Stimulated activated memory B cell treated with anti-CD40 and anti-IgM and Interleukin-4, amounts not matched to agents 10 μg/mL and 1 μg/mL and 100 μg/mL, for 72 hours (primary cell): ENCODE measurements around the gene TNIK.
A peak's percentile ranks its signal among the peaks of the same experiment; 100 is the strongest.

ENCODE experiments used
- ATAC-seq: fragments of 150-1000 bp; cut with Tn5 transposase; 2 replicates; pipeline ENCODE4 v1.10.0; 2021
- H3K27ac Mint-ChIP-seq: one replicate; pipeline ENCODE4 v1.8.0; 2022; ENCODE audit warnings: mild to moderate bottlenecking, mixed read lengths
- H3K27me3 Mint-ChIP-seq: one replicate; pipeline ENCODE4 v1.8.0; 2022; ENCODE audit warnings: mixed read lengths
- H3K36me3 Mint-ChIP-seq: one replicate; pipeline ENCODE4 v1.8.0; 2022; ENCODE audit warnings: mixed read lengths
- H3K4me1 Mint-ChIP-seq: one replicate; pipeline ENCODE4 v1.8.0; 2022; ENCODE audit warnings: mixed read lengths
- H3K4me3 Mint-ChIP-seq: one replicate; pipeline ENCODE4 v1.8.0; 2022; ENCODE audit warnings: mild to moderate bottlenecking, moderate library complexity, mixed read lengths
- H3K9me3 Mint-ChIP-seq: one replicate; pipeline ENCODE4 v1.8.0; 2022; ENCODE audit warnings: mixed read lengths

TNIK gene

DNA sequence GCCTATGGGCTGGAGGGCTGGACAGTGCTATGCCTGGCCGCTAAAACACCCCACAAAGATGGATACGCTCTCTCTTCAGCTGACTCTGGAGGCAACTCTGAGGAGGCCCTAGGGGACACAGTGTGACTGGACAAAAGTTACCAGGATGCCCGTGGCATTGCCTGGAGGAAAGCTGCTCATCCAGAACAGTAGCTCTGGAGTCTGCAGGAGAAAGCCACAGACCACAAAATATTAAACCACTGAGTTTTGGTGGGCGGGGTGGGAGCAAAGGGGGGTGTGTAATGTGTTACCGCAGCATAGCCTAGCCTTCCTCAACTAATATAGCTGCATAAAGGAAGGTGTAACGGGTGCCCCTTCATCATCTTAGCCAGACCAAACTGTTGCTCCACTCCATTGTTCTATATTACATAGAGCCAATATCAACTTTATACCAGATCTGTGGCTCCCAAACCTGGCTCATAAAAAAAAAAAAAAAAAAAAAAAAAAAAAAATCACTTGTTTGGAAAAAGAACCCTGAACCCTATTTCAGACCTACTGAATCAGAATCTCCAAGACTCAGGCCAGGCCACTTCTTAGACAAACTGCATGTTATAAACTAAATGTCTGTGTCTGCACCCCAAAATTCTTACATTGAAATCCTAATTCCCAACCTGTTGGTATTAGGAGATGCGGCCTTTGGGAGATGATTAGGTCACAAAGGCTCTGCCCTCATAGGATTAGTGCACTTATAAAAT is 132.6 kb downstream of the TNIK start:
- Mint-ChIP-seq H3K36me3 (no peaks in the 10 kb centered on the region), H3K4me1 (peaks cover 5% of the 10 kb centered on the region), H3K27me3 (no peaks in the 10 kb centered on the region), H3K4me3 (no peak overlapping the region), H3K27ac (no peak overlapping the region), H3K9me3 (no peaks in the 10 kb centered on the region)
- no peak for ATAC-seq

DNA sequence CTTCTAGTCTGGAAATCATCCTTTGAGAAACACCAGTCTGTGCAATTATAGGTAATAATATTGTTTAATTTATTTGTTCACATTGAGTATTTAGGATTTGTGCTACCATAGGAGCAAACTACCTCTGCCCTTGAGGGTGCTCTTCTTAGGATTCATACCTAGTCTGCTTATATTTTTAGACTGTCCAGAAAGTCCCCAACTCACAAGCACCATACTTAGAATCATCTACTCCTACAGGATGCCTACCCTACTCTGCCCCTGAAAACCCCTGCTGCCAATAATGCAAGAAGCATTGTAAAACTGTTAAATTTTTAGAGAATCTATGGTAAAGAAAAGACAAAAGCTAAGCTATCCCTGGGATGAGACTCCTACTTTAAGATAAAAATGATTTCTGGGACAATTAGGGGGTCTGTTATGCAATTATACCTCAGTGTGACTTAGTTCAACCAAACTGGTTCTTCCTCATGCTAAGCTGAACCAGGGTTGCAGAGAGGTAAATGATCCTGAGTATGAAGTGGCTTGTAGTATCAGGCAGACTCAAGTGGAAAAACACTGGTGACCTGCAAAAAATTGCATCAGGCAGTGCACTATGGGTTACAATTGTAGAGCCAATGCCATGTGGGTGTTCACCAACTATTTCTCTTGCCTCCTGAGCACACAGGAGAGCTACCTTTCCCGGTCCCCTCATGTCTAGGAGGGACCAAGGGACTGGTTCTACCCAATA is 133.3 kb downstream of the TNIK start:
- Mint-ChIP-seq H3K9me3 (no peaks in the 10 kb centered on the region), H3K4me3 (no peak overlapping the region), H3K27ac (no peak overlapping the region), H3K36me3 (no peaks in the 10 kb centered on the region), H3K27me3 (no peaks in the 10 kb centered on the region), H3K4me1 (peaks cover 5% of the 10 kb centered on the region)
- ATAC-seq: peak; percentile 20

DNA sequence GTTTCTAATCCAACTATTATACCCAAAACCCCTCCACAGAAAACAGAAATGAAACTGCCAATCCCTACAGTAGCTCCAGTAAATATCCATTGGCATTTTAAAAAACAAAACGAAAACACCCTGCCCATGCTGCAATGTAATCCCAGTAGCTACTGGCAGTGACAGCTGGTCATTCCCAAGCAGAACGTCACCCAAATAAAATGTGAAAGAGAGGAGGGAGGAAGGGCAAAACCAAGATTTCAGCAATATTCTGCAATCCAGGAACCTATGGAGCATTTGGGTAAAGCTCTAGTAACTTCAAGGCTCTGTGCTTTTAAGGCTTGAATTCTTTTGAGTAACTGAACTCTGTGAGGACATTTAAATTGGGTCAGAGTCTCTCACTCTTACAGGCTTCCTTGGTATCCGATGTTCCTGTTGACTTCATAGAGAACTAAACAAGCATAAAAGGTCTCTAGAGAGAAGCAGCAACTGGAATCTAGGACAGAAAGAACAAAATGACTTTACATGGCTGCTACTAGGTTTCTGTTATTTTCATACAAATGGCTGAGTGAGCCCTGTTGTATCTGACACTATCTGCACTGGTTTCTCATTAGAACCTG is 136.2 kb downstream of the TNIK start:
- H3K4me3 Mint-ChIP-seq: no peak overlapping the region
- no peak for ATAC-seq
- H3K9me3 Mint-ChIP-seq: no peaks in the 10 kb centered on the region
- no peaks in the 10 kb centered on the region for H3K36me3 Mint-ChIP-seq
- no peaks in the 10 kb centered on the region for H3K27me3 Mint-ChIP-seq
- peaks cover 5% of the 10 kb centered on the region for H3K4me1 Mint-ChIP-seq
- no peak overlapping the region for H3K27ac Mint-ChIP-seq

DNA sequence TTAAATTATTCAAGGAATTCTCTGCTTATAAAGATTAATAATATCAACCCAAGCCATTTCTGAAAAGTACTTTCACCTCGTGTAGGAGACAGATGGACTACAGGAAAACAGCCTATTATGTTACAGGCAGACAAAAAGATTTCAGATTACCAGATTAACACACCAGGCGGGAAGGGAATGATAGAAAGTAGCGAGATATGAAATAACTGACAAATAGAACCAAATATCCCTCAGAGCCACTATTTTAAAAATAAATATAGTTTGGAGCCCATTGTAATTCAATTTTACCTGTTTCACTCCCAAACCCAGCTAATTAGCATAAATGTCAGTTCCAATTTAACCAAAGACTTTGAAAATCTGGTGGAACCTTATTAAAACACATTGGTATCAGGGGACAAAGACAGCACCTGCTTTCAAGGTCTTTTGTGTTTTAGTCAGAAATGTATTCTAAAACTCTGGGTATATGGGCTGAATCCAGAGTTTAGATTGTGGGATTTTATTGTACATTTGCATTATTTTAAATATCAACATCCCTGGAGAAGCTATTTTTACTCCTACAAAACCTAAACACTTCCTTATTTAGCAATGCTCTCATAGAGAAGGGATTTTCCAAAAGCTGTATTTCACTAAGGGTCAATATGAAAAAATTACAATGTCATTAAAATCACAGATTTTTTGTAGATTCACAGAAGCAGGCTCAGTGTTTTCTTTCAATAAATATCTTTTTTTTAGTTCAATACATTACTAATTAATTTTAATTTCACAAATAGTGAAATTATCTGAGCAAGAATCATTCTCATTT is 138.4 kb downstream of the TNIK start:
- Mint-ChIP-seq H3K27ac (no peak overlapping the region), H3K4me1 (no peaks in the 10 kb centered on the region), H3K4me3 (no peak overlapping the region), H3K27me3 (no peaks in the 10 kb centered on the region), H3K9me3 (no peaks in the 10 kb centered on the region), H3K36me3 (no peaks in the 10 kb centered on the region)
- no peak for ATAC-seq

DNA sequence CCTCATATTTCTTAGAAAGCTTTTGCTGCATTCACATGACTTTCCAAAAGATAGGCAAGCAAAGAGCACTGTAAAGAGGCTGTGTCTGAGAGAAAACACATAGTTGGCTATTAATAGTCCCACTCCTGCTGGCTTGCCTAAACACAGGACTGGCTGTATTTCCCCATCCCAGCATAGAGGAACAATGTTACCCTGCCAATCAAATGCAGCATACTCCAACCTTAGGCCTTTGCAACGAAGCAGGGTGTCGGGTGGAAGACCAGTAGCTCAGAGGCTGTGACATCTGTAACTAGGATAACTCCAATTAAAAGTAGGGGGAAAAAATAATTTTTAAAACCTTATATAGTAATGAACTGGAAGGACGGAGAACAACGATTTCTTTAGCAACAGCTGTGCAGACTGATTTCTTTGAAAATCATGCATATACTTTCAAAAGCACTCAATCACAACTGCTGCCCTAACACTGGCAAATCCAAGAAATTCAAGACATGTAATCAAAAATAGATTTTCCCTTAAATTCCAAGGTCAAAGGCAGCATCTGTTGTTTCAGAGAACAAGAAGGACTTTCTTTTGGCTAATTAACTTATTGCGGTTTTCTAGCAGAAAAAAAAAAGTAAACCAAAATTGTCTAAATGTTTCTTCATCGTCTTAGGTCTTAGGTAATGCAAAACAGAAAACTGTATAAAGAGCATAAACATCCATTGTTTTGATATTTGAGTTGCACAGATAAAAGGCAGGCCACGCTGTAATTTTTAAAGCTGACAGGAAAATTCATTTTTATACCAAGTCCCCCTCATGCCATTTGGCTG is 139.3 kb downstream of the TNIK start:
- Mint-ChIP-seq H3K27ac (no peak overlapping the region), H3K9me3 (no peaks in the 10 kb centered on the region), H3K4me1 (no peaks in the 10 kb centered on the region), H3K4me3 (no peak overlapping the region), H3K27me3 (no peaks in the 10 kb centered on the region), H3K36me3 (no peaks in the 10 kb centered on the region)
- ATAC-seq: no peak

DNA sequence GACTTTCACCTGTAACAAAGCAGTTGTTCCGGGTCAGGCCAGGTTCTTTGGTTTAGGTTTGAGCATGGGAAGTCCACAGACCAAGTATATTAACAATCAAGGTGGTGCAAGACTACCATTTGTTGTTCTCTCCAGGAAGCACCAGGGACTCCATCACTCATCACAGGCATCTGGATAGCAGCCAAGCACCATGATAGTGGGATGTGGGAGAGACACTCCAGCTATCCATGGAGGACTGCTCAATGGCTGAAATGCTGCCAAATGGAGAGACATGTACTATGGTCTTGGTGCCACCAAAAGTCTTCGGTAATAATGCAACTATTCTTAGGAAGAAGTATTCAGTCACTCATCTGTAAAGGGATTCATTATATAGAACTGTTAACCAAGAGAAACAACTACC is 143.0 kb downstream of the TNIK start:
- no peaks in the 10 kb centered on the region for H3K36me3 Mint-ChIP-seq
- no peaks in the 10 kb centered on the region for H3K4me1 Mint-ChIP-seq
- no peaks in the 10 kb centered on the region for H3K9me3 Mint-ChIP-seq
- no peaks in the 10 kb centered on the region for H3K27me3 Mint-ChIP-seq
- no peak for ATAC-seq
- H3K4me3 Mint-ChIP-seq: no peak overlapping the region
- no peak overlapping the region for H3K27ac Mint-ChIP-seq

DNA sequence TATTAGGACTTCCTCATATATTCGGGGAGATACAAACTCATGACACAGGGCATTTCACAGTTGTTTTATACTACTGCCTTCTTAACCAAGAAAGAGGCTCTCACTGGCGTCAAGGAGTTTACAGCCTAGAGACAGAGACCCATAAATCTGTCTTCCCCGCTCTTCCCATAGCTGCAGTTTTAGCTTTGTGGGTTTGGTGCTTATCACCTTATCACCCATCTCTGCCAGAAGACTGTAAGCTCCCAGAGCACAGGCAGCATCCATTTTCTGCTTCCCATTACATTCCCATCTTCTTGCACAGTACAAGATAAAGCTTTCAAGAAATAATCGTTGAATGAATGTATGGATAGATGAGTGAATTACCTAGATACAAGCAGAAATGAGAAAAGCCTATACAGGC is 144.3 kb downstream of the TNIK start:
- no peaks in the 10 kb centered on the region for H3K9me3 Mint-ChIP-seq
- no peaks in the 10 kb centered on the region for H3K36me3 Mint-ChIP-seq
- ATAC-seq: no peak
- H3K4me3 Mint-ChIP-seq: no peak overlapping the region
- H3K27me3 Mint-ChIP-seq: no peaks in the 10 kb centered on the region
- H3K4me1 Mint-ChIP-seq: no peaks in the 10 kb centered on the region
- no peak overlapping the region for H3K27ac Mint-ChIP-seq

DNA sequence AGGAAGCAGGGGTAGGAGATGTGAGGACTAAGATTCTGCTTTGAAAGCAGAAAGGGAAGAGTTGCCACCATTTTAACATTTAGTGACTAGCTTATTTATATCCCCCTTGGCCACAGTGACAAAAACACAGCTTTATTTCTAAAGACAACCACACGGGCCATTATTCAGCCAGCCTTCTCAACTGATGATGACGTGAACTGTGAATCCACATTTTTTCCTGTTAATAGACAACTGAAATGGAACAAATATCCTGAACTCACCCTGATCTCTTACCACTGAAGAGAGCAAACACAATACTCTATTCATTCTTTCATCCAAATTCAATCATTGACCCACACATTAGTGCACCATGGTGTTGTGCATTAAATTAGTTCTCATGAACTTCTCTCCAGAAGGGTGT is 145.1 kb downstream of the TNIK start:
- Mint-ChIP-seq H3K9me3 (no peaks in the 10 kb centered on the region), H3K27ac (no peak overlapping the region), H3K4me1 (no peaks in the 10 kb centered on the region)

DNA sequence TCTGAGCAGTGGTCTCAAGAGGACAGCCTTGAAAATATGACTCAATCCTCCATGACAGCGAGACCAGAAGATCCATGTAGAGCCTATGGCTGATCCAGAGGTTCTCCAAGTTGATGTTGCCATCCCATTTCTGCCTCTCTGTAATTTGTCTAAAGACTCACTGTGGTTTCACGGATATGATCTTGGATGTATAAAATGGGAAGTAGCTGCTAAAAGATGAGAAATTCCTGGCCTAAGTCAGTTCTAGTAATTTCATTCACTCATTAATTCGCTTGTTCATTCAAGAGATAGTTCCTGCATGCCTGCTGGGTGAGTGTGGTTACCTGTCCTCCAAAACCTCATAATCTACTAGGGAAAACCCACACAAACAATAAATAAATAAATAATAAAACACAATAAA is 145.9 kb downstream of the TNIK start:
- H3K27ac Mint-ChIP-seq: no peak overlapping the region
- H3K4me3 Mint-ChIP-seq: no peak overlapping the region
- H3K4me1 Mint-ChIP-seq: no peaks in the 10 kb centered on the region
- H3K9me3 Mint-ChIP-seq: no peaks in the 10 kb centered on the region
- no peak for ATAC-seq
- H3K36me3 Mint-ChIP-seq: no peaks in the 10 kb centered on the region
- no peaks in the 10 kb centered on the region for H3K27me3 Mint-ChIP-seq

More for the DNA sequence above, 145.1 kb downstream of the TNIK start:
- no peak for ATAC-seq
- H3K27me3 Mint-ChIP-seq: no peaks in the 10 kb centered on the region
- no peak overlapping the region for H3K4me3 Mint-ChIP-seq
- no peaks in the 10 kb centered on the region for H3K36me3 Mint-ChIP-seq

DNA sequence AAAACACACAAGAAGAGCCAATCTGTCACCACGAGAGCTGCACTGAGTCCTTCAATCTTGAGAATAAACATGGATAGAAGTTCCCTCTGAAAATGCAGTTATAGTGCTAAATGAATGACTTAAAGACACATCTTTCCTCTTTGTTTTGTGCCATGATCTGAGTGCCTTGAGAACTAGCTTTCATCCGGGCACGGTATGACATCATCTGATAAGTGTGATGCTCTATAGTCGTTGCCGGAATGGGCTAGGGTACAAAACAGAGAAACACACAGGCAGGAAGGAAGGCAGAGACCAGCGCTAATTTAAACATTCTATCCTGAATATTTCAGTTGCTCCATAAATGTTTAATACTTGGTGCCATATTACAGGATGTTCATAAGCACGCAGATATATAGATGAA is 146.5 kb downstream of the TNIK start:
- Mint-ChIP-seq H3K36me3 (no peaks in the 10 kb centered on the region), H3K9me3 (no peaks in the 10 kb centered on the region), H3K4me1 (no peaks in the 10 kb centered on the region), H3K27ac (no peak overlapping the region), H3K4me3 (no peak overlapping the region), H3K27me3 (no peaks in the 10 kb centered on the region)
- ATAC-seq: no peak

DNA sequence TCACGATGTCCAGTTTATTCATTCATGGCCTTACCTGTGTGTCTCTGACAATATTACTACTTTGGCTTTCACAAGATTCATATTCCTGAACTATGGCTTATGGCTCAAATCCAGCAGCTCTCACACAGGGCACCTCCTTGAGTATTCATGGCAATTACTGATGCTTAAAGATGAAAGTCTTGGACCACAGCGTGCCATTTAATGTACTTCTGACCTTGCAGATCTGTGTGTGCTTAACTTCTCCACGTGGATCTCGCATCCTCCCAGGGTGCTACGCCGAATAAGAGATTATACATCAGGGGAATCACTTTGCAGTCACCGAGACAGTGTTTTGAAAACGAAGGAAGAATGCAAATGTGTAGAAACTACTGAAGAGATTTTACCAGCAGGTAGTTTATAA is 147.5 kb downstream of the TNIK start:
- no peak overlapping the region for H3K4me3 Mint-ChIP-seq
- ATAC-seq: no peak
- no peaks in the 10 kb centered on the region for H3K36me3 Mint-ChIP-seq
- H3K9me3 Mint-ChIP-seq: no peaks in the 10 kb centered on the region
- no peaks in the 10 kb centered on the region for H3K4me1 Mint-ChIP-seq
- H3K27ac Mint-ChIP-seq: no peak overlapping the region
- H3K27me3 Mint-ChIP-seq: no peaks in the 10 kb centered on the region

DNA sequence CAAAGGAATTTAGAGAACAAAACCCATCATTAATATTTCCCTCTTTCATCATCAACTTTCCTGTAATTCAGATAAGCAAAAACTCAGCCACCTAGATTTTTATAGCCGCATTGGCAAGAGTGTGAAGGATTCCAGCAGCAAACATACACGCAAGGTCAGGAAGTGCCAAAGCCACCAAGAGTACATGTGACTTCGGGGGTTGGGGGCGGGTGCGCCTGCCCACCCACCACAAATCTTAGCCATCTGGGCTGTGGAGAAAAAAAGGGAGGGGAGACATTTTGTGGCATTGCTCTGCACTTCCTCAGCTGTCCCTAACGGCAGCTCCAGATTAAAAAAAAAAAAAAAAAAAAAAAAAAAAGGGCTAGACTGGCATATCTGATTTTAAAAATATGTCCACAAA is 148.4 kb downstream of the TNIK start:
- H3K9me3 Mint-ChIP-seq: no peaks in the 10 kb centered on the region
- H3K27ac Mint-ChIP-seq: no peak overlapping the region
- no peak overlapping the region for H3K4me3 Mint-ChIP-seq
- no peaks in the 10 kb centered on the region for H3K27me3 Mint-ChIP-seq
- no peaks in the 10 kb centered on the region for H3K36me3 Mint-ChIP-seq
- no peaks in the 10 kb centered on the region for H3K4me1 Mint-ChIP-seq
- no peak for ATAC-seq

DNA sequence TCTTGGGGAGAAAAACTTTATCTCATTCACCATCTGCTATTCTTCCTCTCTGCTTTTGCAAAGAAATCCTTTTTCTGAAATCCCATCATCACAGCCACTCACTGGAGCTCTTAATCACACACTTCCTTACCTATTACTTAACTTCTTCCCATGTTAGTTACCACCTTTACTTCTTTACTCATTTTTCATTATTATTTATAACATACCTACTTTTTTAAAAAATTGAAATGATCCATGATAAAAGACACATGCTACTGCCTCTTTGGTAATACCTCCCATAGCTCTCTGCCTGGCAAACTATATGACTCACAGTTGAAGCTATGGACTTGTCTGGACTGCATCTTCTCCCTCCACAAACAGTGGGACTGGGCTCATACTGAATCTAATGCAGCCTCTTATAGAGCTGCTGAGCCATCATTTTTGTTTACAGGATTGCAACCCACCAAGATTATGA is 150.3 kb downstream of the TNIK start:
- H3K9me3 Mint-ChIP-seq: peaks cover 2% of the 10 kb centered on the region
- no peak overlapping the region for H3K27ac Mint-ChIP-seq
- no peaks in the 10 kb centered on the region for H3K36me3 Mint-ChIP-seq
- no peak for ATAC-seq
- no peaks in the 10 kb centered on the region for H3K4me1 Mint-ChIP-seq
- H3K4me3 Mint-ChIP-seq: no peak overlapping the region
- no peaks in the 10 kb centered on the region for H3K27me3 Mint-ChIP-seq

DNA sequence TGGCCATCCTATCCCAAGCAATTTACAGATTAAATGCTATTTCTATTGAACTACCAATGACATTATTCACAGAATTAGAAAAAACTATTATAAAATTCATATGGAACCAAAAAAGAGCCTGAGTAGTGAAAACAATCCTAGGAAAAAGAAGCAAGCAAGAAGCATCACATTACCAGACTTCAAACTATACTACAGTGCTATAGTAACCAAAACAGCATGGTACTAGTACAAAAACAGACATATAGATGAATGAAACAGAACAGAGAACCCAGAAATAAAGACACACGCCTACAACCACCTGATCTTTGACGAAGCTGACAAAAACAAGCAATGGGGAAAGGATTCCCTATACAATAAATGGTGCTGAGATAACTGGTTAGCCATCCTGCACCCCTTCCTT is 152.2 kb downstream of the TNIK start:
- Mint-ChIP-seq H3K9me3 (peaks cover 7% of the 10 kb centered on the region), H3K4me3 (no peak overlapping the region), H3K27ac (no peak overlapping the region), H3K27me3 (no peaks in the 10 kb centered on the region), H3K36me3 (no peaks in the 10 kb centered on the region), H3K4me1 (no peaks in the 10 kb centered on the region)
- no peak for ATAC-seq
